ENCODE results near the gene PIP5K1B. TPM values are rescaled to one million over a fixed set of nuclear protein-coding genes. Genes with fewer than 3 reads are reported as not detected.

Gene PIP5K1B
- polyA plus RNA-seq, 1 donor (not counting 4 experiments of a cell fraction or from before 2014, with no cell fraction given): not detected

- Histone ChIP-seq H3K79me2 (ENCODE audit: control insufficient read depth, insufficient read depth, low read length) (no peaks in the 10 kb centered on the region), H3K9ac (ENCODE audit: control insufficient read depth, extremely low read depth, insufficient read depth, low read length) (no peak overlapping the region), H3K4me1 (ENCODE audit: control insufficient read depth, extremely low read depth, insufficient read depth, low read length) (no peaks in the 10 kb centered on the region), H3K9me3 (ENCODE audit: control insufficient read depth, low read depth, low read length) (no peaks in the 10 kb centered on the region), H2AFZ (ENCODE audit: control insufficient read depth, low read length) (no peak overlapping the region), H3K4me2 (ENCODE audit: control insufficient read depth, extremely low read depth, insufficient read depth, low read depth, low read length) (no peak overlapping the region), H3K36me3 (ENCODE audit: control insufficient read depth in 2 of 2, extremely low read depth in 1 of 2, insufficient read depth in 2 of 2, low read length in 2 of 2) (no peaks in the 10 kb centered on the region), H3K27ac (ENCODE audit: control insufficient read depth, insufficient read depth, low read length) (no peak overlapping the region), H3K4me3 (ENCODE audit: control insufficient read depth in 2 of 3, extremely low read depth in 1 of 3, insufficient read depth in 2 of 3, low read depth in 1 of 3, low read length in 3 of 3) (no peak overlapping the region), H4K20me1 (ENCODE audit: control insufficient read depth, extremely low read depth, insufficient read depth, low read length) (no peaks in the 10 kb centered on the region), H3K27me3 (ENCODE audit: control insufficient read depth, extremely low read depth, insufficient read depth, low read length) (no peaks in the 10 kb centered on the region), H3K9me1 (ENCODE audit: control insufficient read depth, extremely low read depth, insufficient read depth, low read length) (no peaks in the 10 kb centered on the region)
- no peak for TF ChIP-seq CTCF (optimal IDR thresholded peaks at IDR 0.05 in 1 of 3, IDR thresholded peaks at IDR 0.05 in 1 of 3, conservative IDR thresholded peaks at IDR 0.05 in 1 of 3; ENCODE audit: extremely low read depth in 1 of 3, insufficient read depth in 2 of 3, low read length in 3 of 3)
- no peak for TF ChIP-seq EZH2 (IDR thresholded peaks at IDR 0.05; ENCODE audit: low read length)
- dilution Hi-C loops (cut with MboI; ENCODE audit: extremely low pct_ligation_motif_present, low sequenced_read_pairs): no loop called here
- no peak for DNase-seq (ENCODE audit: low read depth, low spot score)
- FAIRE-seq: no peak
Measured at GRCh38 chr9:68905129-68905528, 200.1 kb downstream of the PIP5K1B start.

GRCh38 chr9:68907910-68908309 lies 202.9 kb downstream of the PIP5K1B start:
- H3K27me3 ChIP-seq (ENCODE audit: control insufficient read depth, extremely low read depth, insufficient read depth, low read length): no peaks in the 10 kb centered on the region
- no peaks in the 10 kb centered on the region for H4K20me1 ChIP-seq (ENCODE audit: control insufficient read depth, extremely low read depth, insufficient read depth, low read length)
- H3K79me2 ChIP-seq (ENCODE audit: control insufficient read depth, insufficient read depth, low read length): no peaks in the 10 kb centered on the region
- no peak overlapping the region for H3K4me2 ChIP-seq (ENCODE audit: control insufficient read depth, extremely low read depth, insufficient read depth, low read depth, low read length)
- H3K9ac ChIP-seq (ENCODE audit: control insufficient read depth, extremely low read depth, insufficient read depth, low read length): no peak overlapping the region
- no peaks in the 10 kb centered on the region for H3K9me3 ChIP-seq (ENCODE audit: control insufficient read depth, low read depth, low read length)
- H3K27ac ChIP-seq (ENCODE audit: control insufficient read depth, insufficient read depth, low read length): no peak overlapping the region
- DNase-seq (ENCODE audit: low read depth, low spot score) (no peak), FAIRE-seq (no peak)
- H3K9me1 ChIP-seq (ENCODE audit: control insufficient read depth, extremely low read depth, insufficient read depth, low read length): no peaks in the 10 kb centered on the region
- H3K36me3 ChIP-seq (ENCODE audit: control insufficient read depth in 2 of 2, extremely low read depth in 1 of 2, insufficient read depth in 2 of 2, low read length in 2 of 2): no peaks in the 10 kb centered on the region
- no peak for TF ChIP-seq CTCF (optimal IDR thresholded peaks at IDR 0.05 in 1 of 3, IDR thresholded peaks at IDR 0.05 in 1 of 3, conservative IDR thresholded peaks at IDR 0.05 in 1 of 3; ENCODE audit: extremely low read depth in 1 of 3, insufficient read depth in 2 of 3, low read length in 3 of 3)
- no peak for TF ChIP-seq EZH2 (IDR thresholded peaks at IDR 0.05; ENCODE audit: low read length)
- dilution Hi-C loops (cut with MboI; ENCODE audit: extremely low pct_ligation_motif_present, low sequenced_read_pairs): no loop called here
- no peak overlapping the region for H3K4me3 ChIP-seq (ENCODE audit: control insufficient read depth in 2 of 3, extremely low read depth in 1 of 3, insufficient read depth in 2 of 3, low read depth in 1 of 3, low read length in 3 of 3)
- H2AFZ ChIP-seq (ENCODE audit: control insufficient read depth, low read length): no peak overlapping the region
- no peaks in the 10 kb centered on the region for H3K4me1 ChIP-seq (ENCODE audit: control insufficient read depth, extremely low read depth, insufficient read depth, low read length)
